ENCODE measurements around the gene TMPRSS4.
"Not testable (repeated sequence)": the region's sequence is repeated elsewhere in the genome, so short reads cannot be mapped to it uniquely, and the experiment has no call there.

TMPRSS4 gene

GRCh38 chr11:118056806-118057205, 20.1 kb upstream of the TMPRSS4 start:
- no peak for DNase-seq

- no peak for DNase-seq
Observed at GRCh38 chr11:118057251-118058145, 19.4 kb upstream of the TMPRSS4 start.

- DNase-seq: no peak
Observed at GRCh38 chr11:118058311-118059245, 18.3 kb upstream of the TMPRSS4 start.

- DNase-seq: no peak
Observed at GRCh38 chr11:118059246-118059940, 17.5 kb upstream of the TMPRSS4 start.

- DNase-seq: no peak
Observed at GRCh38 chr11:118060081-118060661, 16.7 kb upstream of the TMPRSS4 start.

GRCh38 chr11:118060869-118061268, 16.0 kb upstream of the TMPRSS4 start:
- no peak for DNase-seq

GRCh38 chr11:118061586-118062125, 15.2 kb upstream of the TMPRSS4 start:
- no peak for DNase-seq

- DNase-seq: not testable (repeated sequence)
Observed at GRCh38 chr11:118062181-118062580, 14.7 kb upstream of the TMPRSS4 start.

- not testable (repeated sequence) for DNase-seq
Observed at GRCh38 chr11:118062631-118063030, 14.2 kb upstream of the TMPRSS4 start.

- no peak for DNase-seq
Observed at GRCh38 chr11:118064956-118065355, 11.9 kb upstream of the TMPRSS4 start.

- DNase-seq: no peak
Observed at GRCh38 chr11:118065384-118065783, 11.5 kb upstream of the TMPRSS4 start.

GRCh38 chr11:118067006-118067405, 9.9 kb upstream of the TMPRSS4 start:
- no peak for DNase-seq

GRCh38 chr11:118068206-118068944, 8.5 kb upstream of the TMPRSS4 start:
- DNase-seq: no peak

GRCh38 chr11:118068945-118069612, 7.8 kb upstream of the TMPRSS4 start:
- no peak for DNase-seq

GRCh38 chr11:118071416-118072030, 5.4 kb upstream of the TMPRSS4 start:
- DNase-seq: no peak

GRCh38 chr11:118073554-118073953, 3.3 kb upstream of the TMPRSS4 start:
- DNase-seq: no peak

GRCh38 chr11:118074091-118074685, 2.7 kb upstream of the TMPRSS4 start:
- no peak for DNase-seq

GRCh38 chr11:118074785-118075184, 2.1 kb upstream of the TMPRSS4 start:
- no peak for DNase-seq

- no peak for DNase-seq
Observed at GRCh38 chr11:118078911-118079411, 2.1 kb downstream of the TMPRSS4 start.

GRCh38 chr11:118079491-118079890, 2.6 kb downstream of the TMPRSS4 start:
- peak; percentile 25 for DNase-seq

Measured in CD4-positive, alpha-beta T cell treated with Interleukin-21 for 1 hour (primary cell).